Neuron (in vitro differentiated cells): ENCODE results near the gene AGXT.

Source experiments
- H2AFZ ChIP-seq: one replicate; pipeline ENCODE4 v1.6.1; 2013; ENCODE audit warnings: low read depth, mild to moderate bottlenecking, inconsistent platforms, low read length, moderate library complexity
- H3K27me3 ChIP-seq: one replicate; pipeline ENCODE4 v1.6.1; 2013; ENCODE audit warnings: low read length; ENCODE audit not compliant: insufficient read depth
- H3K36me3 ChIP-seq: one replicate; pipeline ENCODE4 v1.6.1; 2013; ENCODE audit warnings: low read length; ENCODE audit not compliant: insufficient read depth
- H3K4me1 ChIP-seq: one replicate; pipeline ENCODE4 v1.6.1; 2013; ENCODE audit warnings: low read length; ENCODE audit not compliant: insufficient read depth
- H3K4me3 ChIP-seq: 2 replicates; pipeline ENCODE4 v1.5.1; 2013; ENCODE audit warnings: mild to moderate bottlenecking, low read length, moderate library complexity
- H3K9me3 ChIP-seq: one replicate; pipeline ENCODE4 v1.6.1; 2013; ENCODE audit warnings: low read length

The AGXT gene

DNA sequence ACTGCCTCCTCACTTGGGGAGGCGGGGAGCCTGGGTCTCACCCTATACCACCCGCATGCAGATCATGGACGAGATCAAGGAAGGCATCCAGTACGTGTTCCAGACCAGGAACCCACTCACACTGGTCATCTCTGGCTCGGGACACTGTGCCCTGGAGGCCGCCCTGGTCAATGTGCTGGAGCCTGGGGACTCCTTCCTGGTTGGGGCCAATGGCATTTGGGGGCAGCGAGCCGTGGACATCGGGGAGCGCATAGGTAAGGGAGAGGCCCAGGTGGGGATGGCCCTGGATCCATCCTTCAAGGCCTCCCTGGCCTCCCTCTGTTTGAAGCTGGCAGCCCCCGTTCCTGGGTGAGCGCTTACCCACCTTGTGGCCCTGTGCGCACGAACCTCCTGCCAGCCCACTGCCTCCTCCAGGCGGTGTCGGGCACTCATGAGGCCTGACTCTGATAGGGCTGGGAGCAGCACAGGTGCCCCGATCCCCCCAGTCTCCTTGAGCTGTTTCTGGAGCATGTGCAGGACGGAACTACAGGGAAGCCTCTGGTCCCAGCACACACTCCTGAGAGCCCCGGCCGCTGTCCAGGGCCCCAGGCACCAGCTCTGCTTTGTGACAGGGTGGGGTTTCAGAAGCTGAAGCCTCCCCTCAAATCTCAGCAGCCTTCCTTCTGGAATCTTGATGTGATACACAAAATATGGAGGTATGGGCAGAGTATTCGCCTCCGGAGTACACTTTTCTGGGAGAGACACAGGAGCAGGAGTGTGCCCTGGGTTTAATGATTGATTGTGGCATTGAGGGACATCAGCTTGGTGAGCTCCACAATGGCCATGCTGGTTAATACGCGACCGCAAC is 708 bp downstream of the AGXT start:
- Histone ChIP-seq H3K27me3 (peaks cover 22% of the 10 kb centered on the region), H3K4me3 (no peak overlapping the region), H2AFZ (no peak overlapping the region), H3K36me3 (no peaks in the 10 kb centered on the region), H3K9me3 (no peaks in the 10 kb centered on the region), H3K4me1 (peaks cover 8% of the 10 kb centered on the region)

GRCh38 chr2:240869956-240870875 is 1.6 kb downstream of the AGXT start:
- Histone ChIP-seq H3K36me3 (no peaks in the 10 kb centered on the region), H2AFZ (no peak overlapping the region), H3K9me3 (no peaks in the 10 kb centered on the region), H3K27me3 (peaks cover 23% of the 10 kb centered on the region), H3K4me3 (no peak overlapping the region), H3K4me1 (peaks cover 8% of the 10 kb centered on the region)

- no peak overlapping the region for H3K4me3 ChIP-seq
- no peak overlapping the region for H2AFZ ChIP-seq
- no peaks in the 10 kb centered on the region for H3K9me3 ChIP-seq
- peaks cover 8% of the 10 kb centered on the region for H3K4me1 ChIP-seq
- no peaks in the 10 kb centered on the region for H3K36me3 ChIP-seq
- peaks cover 26% of the 10 kb centered on the region for H3K27me3 ChIP-seq
Observed at GRCh38 chr2:240871071-240871958, 2.7 kb downstream of the AGXT start.

GRCh38 chr2:240872317-240873097 is 3.9 kb downstream of the AGXT start:
- H3K9me3 ChIP-seq, result no peaks in the 10 kb centered on the region
- H2AFZ ChIP-seq, result no peak overlapping the region
- no peak overlapping the region for H3K4me3 ChIP-seq
- no peaks in the 10 kb centered on the region for H3K36me3 ChIP-seq
- peaks cover 34% of the 10 kb centered on the region for H3K27me3 ChIP-seq
- H3K4me1 ChIP-seq, result peaks cover 8% of the 10 kb centered on the region

- Histone ChIP-seq H3K4me1 (peaks cover 6% of the 10 kb centered on the region), H3K36me3 (no peaks in the 10 kb centered on the region), H3K4me3 (no peak overlapping the region), H3K27me3 (peaks cover 37% of the 10 kb centered on the region), H2AFZ (no peak overlapping the region), H3K9me3 (no peaks in the 10 kb centered on the region)
Observed at GRCh38 chr2:240873098-240873788, 4.6 kb downstream of the AGXT start.

GRCh38 chr2:240873805-240874714 is 5.4 kb downstream of the AGXT start:
- Histone ChIP-seq H3K9me3 (no peaks in the 10 kb centered on the region), H3K4me1 (no peaks in the 10 kb centered on the region), H2AFZ (no peak overlapping the region), H3K27me3 (peaks cover 41% of the 10 kb centered on the region), H3K4me3 (no peak overlapping the region), H3K36me3 (no peaks in the 10 kb centered on the region)

- no peaks in the 10 kb centered on the region for H3K36me3 ChIP-seq
- H3K4me3 ChIP-seq, result no peak overlapping the region
- no peaks in the 10 kb centered on the region for H3K4me1 ChIP-seq
- H3K9me3 ChIP-seq, result no peaks in the 10 kb centered on the region
- H3K27me3 ChIP-seq, result peaks cover 40% of the 10 kb centered on the region
- H2AFZ ChIP-seq, result no peak overlapping the region
Observed at GRCh38 chr2:240874715-240875227, 6.1 kb downstream of the AGXT start.

- no peaks in the 10 kb centered on the region for H3K36me3 ChIP-seq
- no peaks in the 10 kb centered on the region for H3K9me3 ChIP-seq
- no peak overlapping the region for H3K4me3 ChIP-seq
- peaks cover 38% of the 10 kb centered on the region for H3K27me3 ChIP-seq
- no peak overlapping the region for H2AFZ ChIP-seq
- no peaks in the 10 kb centered on the region for H3K4me1 ChIP-seq
Observed at GRCh38 chr2:240875228-240876034, 6.8 kb downstream of the AGXT start.

DNA sequence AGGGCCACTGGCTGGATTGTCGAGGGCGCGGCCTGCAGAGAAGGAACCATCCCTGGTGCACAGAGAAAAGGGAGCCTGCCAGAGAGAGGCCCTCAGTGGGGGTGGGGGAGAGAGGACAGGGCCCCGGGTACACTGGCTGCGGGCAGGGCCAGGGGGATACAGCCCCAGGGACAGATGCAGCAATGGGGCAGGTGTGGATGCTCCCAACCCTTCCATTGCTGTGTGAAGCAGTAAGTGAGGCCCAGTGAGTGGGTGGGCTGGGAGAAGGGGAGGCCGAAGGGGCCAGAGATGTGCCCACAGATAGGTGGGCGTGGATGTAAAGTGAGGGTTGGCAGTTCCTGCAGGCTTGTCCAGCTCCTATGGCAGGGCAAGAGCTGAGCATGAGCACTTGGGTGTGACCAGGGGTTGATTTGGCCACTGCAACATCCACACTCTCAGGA is 7.4 kb downstream of the AGXT start:
- Histone ChIP-seq H3K36me3 (no peaks in the 10 kb centered on the region), H3K4me1 (no peaks in the 10 kb centered on the region), H2AFZ (no peak overlapping the region), H3K27me3 (peaks cover 38% of the 10 kb centered on the region), H3K9me3 (no peaks in the 10 kb centered on the region), H3K4me3 (no peak overlapping the region)

DNA sequence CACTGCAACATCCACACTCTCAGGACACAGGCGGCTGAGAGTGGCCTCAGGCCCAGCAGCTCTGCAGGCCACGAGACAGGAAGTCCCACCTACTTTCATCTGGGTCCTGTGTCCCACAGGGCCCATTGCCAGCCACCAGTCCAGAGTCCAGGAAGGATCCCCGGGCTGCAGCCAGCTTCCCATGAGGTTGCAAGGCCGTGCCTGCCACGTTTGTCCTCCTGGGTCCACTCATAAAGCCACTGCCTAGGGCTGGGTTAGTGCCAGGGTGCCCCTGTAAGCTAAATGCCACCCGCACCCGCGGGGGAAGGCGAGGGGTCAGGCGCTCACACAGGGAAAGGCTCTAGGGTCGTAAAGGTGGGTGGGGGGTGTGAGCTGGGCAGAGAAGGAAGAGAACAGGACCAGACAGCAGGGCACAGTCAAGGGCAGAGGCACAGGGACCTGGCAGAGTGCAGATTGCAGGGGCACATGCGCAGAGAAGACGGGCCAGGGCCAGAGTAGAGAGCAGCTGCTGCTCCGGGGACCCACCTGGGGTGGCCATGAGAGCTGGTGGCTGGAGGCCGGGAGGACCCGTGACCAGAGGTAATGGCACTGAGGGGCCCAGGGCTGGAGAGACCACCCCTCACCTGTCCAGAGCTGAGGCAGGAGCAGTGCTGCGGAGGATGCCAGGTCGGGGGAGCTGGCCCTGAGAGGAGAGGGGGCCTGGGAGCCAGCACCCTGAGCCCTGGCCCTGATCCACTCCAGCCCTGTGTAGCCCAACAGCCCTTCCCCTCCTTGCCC is 8.0 kb downstream of the AGXT start:
- Histone ChIP-seq H3K4me1 (no peaks in the 10 kb centered on the region), H3K4me3 (no peak overlapping the region)

More for the DNA sequence above, 8.0 kb downstream of the AGXT start:
- Histone ChIP-seq H3K36me3 (no peaks in the 10 kb centered on the region), H3K9me3 (no peaks in the 10 kb centered on the region), H2AFZ (no peak overlapping the region), H3K27me3 (peaks cover 36% of the 10 kb centered on the region)
